HCT116 (cell line): Measurements from ENCODE around the gene TNS2. TPM values are rescaled to one million over a fixed set of nuclear protein-coding genes. Genes with fewer than 3 reads are reported as not detected.

Experiments used
- ATAC-seq: fragments of 200-7000 bp; cut with Tn5 transposase; 2 replicates; pipeline ENCODE4 v1.9.1; 2020; ENCODE audit warnings: mild to moderate bottlenecking, moderate library complexity
- BruUV-seq: library from RNA; stranded (reverse); fragments of 400-500 nt; replicated peaks from 2 replicates; lab custom pipeline; 2021; lab: Mats Ljungman, UMichigan
- CTCF ChIA-PET: fragments of 300-600 bp; sonication (Branson Sonifier 250); formaldehyde crosslinking; loops from one replicate; lab custom pipeline; 2021; ENCODE audit warnings: antibody characterized with exemption; lab: Charles Lee
- POLR2A ChIA-PET: fragments of 300-600, 350-600 bp; sonication (Branson Sonifier 250); formaldehyde crosslinking; loops from one replicate; lab custom pipeline; 2021; ENCODE audit warnings: antibody characterized with exemption; lab: Charles Lee
- RAD21 ChIA-PET, 2 experiments: fragments of 300-600 bp; sonication (Branson Sonifier 250); formaldehyde crosslinking; loops; one replicate each; lab custom pipeline; 2023; ENCODE audit warnings: low total read pairs in 2 of 2; ENCODE audit not compliant: uncharacterized antibody in 2 of 2, unreplicated experiment in 2 of 2, low non-redundant PET in 1 of 2; lab: Charles Lee
- DNase-seq: peaks from one replicate; pipeline ENCODE4 v3.0.0-alpha.2; 2010; ENCODE audit warnings: low read depth, low spot score
- H2AFZ ChIP-seq: fragments of 200-600 bp; shearing (Covaris generic), sonication (generic); 2 replicates; pipeline ENCODE4 v1.6.1; 2017; ENCODE audit warnings: low read depth, mixed run types, mixed read lengths, antibody characterized with exemption, low read length; ENCODE audit not compliant: poor library complexity, severe bottlenecking
- H3K27ac ChIP-seq: 2 replicates; pipeline ENCODE4 v1.5.1; 2012; ENCODE audit warnings: low read depth, low read length
- H3K27me3 ChIP-seq: fragments of 200-600 bp; sonication (generic); 2 replicates; pipeline ENCODE4 v1.6.1; 2016; ENCODE audit warnings: mixed run types, low read length, mixed read lengths; ENCODE audit not compliant: insufficient read depth
- H3K36me3 ChIP-seq, 2 experiments: fragments of 200-500 bp in 1 of 2; fragments of 200-600 bp in 1 of 2; sonication (Bioruptor generic) in 1 of 2; sonication (generic) in 1 of 2; 2 replicates each; pipeline versions ENCODE4 v1.5.1 to v1.6.1; 2014 to 2016; ENCODE audit warnings: low read length in 2 of 2, inconsistent platforms in 1 of 2, mixed read lengths in 1 of 2, mixed run types in 1 of 2; ENCODE audit not compliant: insufficient read depth in 2 of 2, control insufficient read depth in 1 of 2
- H3K4me1 ChIP-seq, 2 experiments: fragments of 200-600 bp in 1 of 2; sonication (generic) in 1 of 2; 2 replicates each; pipeline versions ENCODE4 v1.5.1 to v1.6.1; 2012 to 2017; ENCODE audit warnings: low read length in 2 of 2, inconsistent platforms in 1 of 2, mild to moderate bottlenecking in 1 of 2, mixed read lengths in 1 of 2, mixed run types in 1 of 2, moderate library complexity in 1 of 2; ENCODE audit not compliant: insufficient read depth in 2 of 2, control insufficient read depth in 1 of 2
- H3K4me2 ChIP-seq: fragments of 200-600 bp; sonication (generic); 2 replicates; pipeline ENCODE4 v1.6.1; 2017; ENCODE audit warnings: mixed run types, low read length, mixed read lengths
- H3K4me3 ChIP-seq, 2 experiments: fragments of 200-600 bp in 1 of 2; sonication (generic) in 1 of 2; replicated peaks in 1 of 2; 2 replicates each; pipeline ENCODE4 v1.5.1; 2011 to 2016; ENCODE audit warnings: low read length in 2 of 2, control low read depth in 1 of 2, low read depth in 1 of 2, mild to moderate bottlenecking in 1 of 2, mixed read lengths in 1 of 2, mixed run types in 1 of 2
- H3K79me2 ChIP-seq: fragments of 200-600 bp; sonication (generic); 2 replicates; pipeline ENCODE4 v1.6.1; 2017; ENCODE audit warnings: mild to moderate bottlenecking, mixed run types, low read length, moderate library complexity, mixed read lengths; ENCODE audit not compliant: insufficient read depth
- H3K9ac ChIP-seq: fragments of 200-600 bp; sonication (generic); 2 replicates; pipeline ENCODE4 v1.6.1; 2016; ENCODE audit warnings: low read length, mixed read lengths
- H3K9me2 ChIP-seq: fragments of 200-600 bp; sonication (generic), shearing (Covaris generic); 2 replicates; pipeline ENCODE4 v1.6.1; 2017; ENCODE audit warnings: mixed run types, mild to moderate bottlenecking, moderate library complexity; ENCODE audit not compliant: insufficient read depth
- H3K9me3 ChIP-seq, 2 experiments: fragments of 200-500 bp in 1 of 2; fragments of 200-600 bp in 1 of 2; sonication (Bioruptor generic) in 1 of 2; sonication (generic) in 1 of 2; 2 replicates each; pipeline ENCODE4 v1.6.1; 2014 to 2017; ENCODE audit warnings: low read length in 2 of 2, mixed read lengths in 2 of 2, inconsistent platforms in 1 of 2, low read depth in 1 of 2, mild to moderate bottlenecking in 1 of 2, mixed run types in 1 of 2, moderate library complexity in 1 of 2; ENCODE audit not compliant: control insufficient read depth in 1 of 2, insufficient read depth in 1 of 2
- H4K20me1 ChIP-seq: fragments of 200-600 bp; sonication (generic), shearing (Covaris generic); 2 replicates; pipeline ENCODE4 v1.6.1; 2017; ENCODE audit warnings: mixed run types, mild to moderate bottlenecking, moderate library complexity; ENCODE audit not compliant: insufficient read depth
- MAX ChIP-seq: IDR thresholded peaks from 2 replicates; pipeline ENCODE4 v1.6.1; 2012
- RAD21 ChIP-seq: IDR thresholded peaks from 2 replicates; pipeline ENCODE4 v1.6.1; 2012; ENCODE audit warnings: low read depth, mild to moderate bottlenecking
- SP1 ChIP-seq: IDR thresholded peaks from 2 replicates; pipeline ENCODE4 v1.6.1; 2012; ENCODE audit warnings: low read depth
- SRF ChIP-seq: IDR thresholded peaks from 2 replicates; pipeline ENCODE4 v1.6.1; 2012; ENCODE audit warnings: low read depth
- ZFX ChIP-seq: fragments of 450-650 bp; IDR thresholded peaks from 2 replicates; pipeline ENCODE4 v1.6.1; 2017
- intact Hi-C: fragments of 100-400 bp; cut with micrococcal nuclease; formaldehyde crosslinking; loops from 2 replicates; pipeline ENCODE4 v1.10.0; 2022
- total RNA-seq: library from RNA; stranded (reverse); gene quantifications from one replicate; pipeline ENCODE4 v1.2.1, GENCODE V29; 2021; ENCODE audit not compliant: unreplicated experiment

The TNS2 gene
- total RNA-seq, 1 experiment from 2014 or later, result 25.7 TPM

GRCh38 chr12:53050426-53051057 lies 677 bp downstream of the TNS2 start (continued):
- TF ChIP-seq MAX, result no peak
- TF ChIP-seq ZFX, result no peak
- no peak for TF ChIP-seq RAD21

- ChIA-PET POLR2A (interaction anchor here (0.9 kb wide), 1 partner anchor 30 kb away, joined by 3 read pairs; no protein-coding TSS in a partner anchor), RAD21 (interaction anchor here in 1 of 2 experiments (0.6 to 1.3 kb wide), 2 partner anchors 47 to 66 kb away, joined by 3 read pairs; partner anchors contain the start of gene IGFBP6), CTCF (interaction anchor here (0.7 to 2.0 kb wide), 4 partner anchors 9 to 166 kb away, joined by 3 to 5 read pairs (median 4); no protein-coding TSS in a partner anchor)
- intact Hi-C loops, result no loop called here
- DNase-seq (no peak), ATAC-seq (no peak)
- no peaks in the 10 kb centered on the region for H3K9me3 ChIP-seq
- no peaks in the 10 kb centered on the region for H4K20me1 ChIP-seq
- no peaks in the 10 kb centered on the region for H3K36me3 ChIP-seq
- no peaks in the 10 kb centered on the region for H3K27me3 ChIP-seq
- H3K79me2 ChIP-seq, result peaks cover 23% of the 10 kb centered on the region; the same call in 1 of the 2 replicates
- peak overlapping the region; percentile 97 for H3K4me2 ChIP-seq
- peak overlapping the region; percentile 91; the same call in 1 of the 2 replicates for H3K27ac ChIP-seq
- H3K9ac ChIP-seq, result peak overlapping the region; percentile 75
- no peaks in the 10 kb centered on the region for H3K9me2 ChIP-seq
- no TSS peak for BruUV-seq
- peaks cover 59 to 84% of the 10 kb centered on the region in 2 experiments for H3K4me1 ChIP-seq
- no peak overlapping the region for H2AFZ ChIP-seq
- TF ChIP-seq SRF (no peak), SP1 (no peak)
- peak overlapping the region; percentile 53 to 59 for H3K4me3 ChIP-seq
Observed at GRCh38 chr12:53051058-53051880, 1.4 kb downstream of the TNS2 start.
